HG03135 (cell line): Measurements from ENCODE around the gene SHISAL2A.
"Not testable (repeated sequence)": the region's sequence is repeated elsewhere in the genome, so short reads cannot be mapped to it uniquely, and the experiment has no call there.

Experiments
- ATAC-seq: cut with Tn5 transposase; IDR thresholded peaks from one replicate; pipeline ENCODE4 v1.9.1; 2021; ENCODE audit warnings: mild to moderate bottlenecking, moderate library complexity; ENCODE audit not compliant: unreplicated experiment

The SHISAL2A gene

GRCh38 chr1:52681136-52681535, 48.2 kb downstream of the SHISAL2A start:
- ATAC-seq, result no peak

GRCh38 chr1:52683367-52683940, 50.5 kb downstream of the SHISAL2A start:
- no peak for ATAC-seq

- no peak for ATAC-seq
Measured at GRCh38 chr1:52684545-52684944, 51.6 kb downstream of the SHISAL2A start.

- ATAC-seq, result peak; percentile 74
Measured at GRCh38 chr1:52686261-52686751, 53.3 kb downstream of the SHISAL2A start.

GRCh38 chr1:52686830-52687229, 53.9 kb downstream of the SHISAL2A start:
- no peak for ATAC-seq

- no peak for ATAC-seq
Measured at GRCh38 chr1:52691821-52692220, 58.9 kb downstream of the SHISAL2A start.

- ATAC-seq, result no peak
Measured at GRCh38 chr1:52692697-52693096, 59.7 kb downstream of the SHISAL2A start.

- ATAC-seq, result not testable (repeated sequence)
Measured at GRCh38 chr1:52693351-52693750, 60.4 kb downstream of the SHISAL2A start.

GRCh38 chr1:52693843-52694242, 60.9 kb downstream of the SHISAL2A start:
- ATAC-seq, result no peak

GRCh38 chr1:52695627-52696026, 62.7 kb downstream of the SHISAL2A start:
- no peak for ATAC-seq

GRCh38 chr1:52697795-52698674, 65.1 kb downstream of the SHISAL2A start, which contains the start of gene COA7:
TSS of gene COA7 (minus strand) at chr1:52698347. CDS start at chr1:52698326, 21 bp downstream.
- no peak for ATAC-seq

GRCh38 chr1:52702886-52703787, 70.2 kb downstream of the SHISAL2A start:
- peak; percentile 92 for ATAC-seq

GRCh38 chr1:52706136-52706670, 73.2 kb downstream of the SHISAL2A start:
- ATAC-seq, result no peak
